ENCODE measurements around the gene CPNE2.

- TF ChIP-seq CTCF (IDR thresholded peaks at IDR 0.05) (no peak), POLR2A (IDR thresholded peaks at IDR 0.05) (no peak), POLR2AphosphoS5 (IDR thresholded peaks at IDR 0.05) (no peak), EP300 (IDR thresholded peaks at IDR 0.05; ENCODE audit: low read depth) (no peak)
These were observed 41.5 kb downstream of the CPNE2 start for GRCh38 chr16:57133886-57134285.
